Panc1 (cell line): ENCODE results near the gene BPIFA1. TPM values are rescaled to one million over a fixed set of nuclear protein-coding genes. Genes with fewer than 3 reads are reported as not detected.
A peak's percentile ranks its signal among the peaks of the same experiment; 100 is the strongest.

ENCODE experiments used
- ATAC-seq: fragments of 200-7000 bp; cut with Tn5 transposase; 2 replicates; pipeline ENCODE4 v1.9.1; 2020; ENCODE audit warnings: mild to moderate bottlenecking, moderate library complexity
- BruUV-seq: library from RNA; stranded (reverse); fragments of 400-500 nt; replicated peaks from 2 replicates; lab custom pipeline; 2021; lab: Mats Ljungman, UMichigan
- CTCF ChIA-PET: fragments of 300-600 bp; sonication (Branson Sonifier 250); formaldehyde crosslinking; loops from one replicate; lab custom pipeline; 2022; ENCODE audit warnings: antibody characterized with exemption; lab: Charles Lee
- POLR2A ChIA-PET: fragments of 300-600 bp; sonication (Branson Sonifier 250); formaldehyde crosslinking; loops from one replicate; lab custom pipeline; 2022; ENCODE audit warnings: antibody characterized with exemption; lab: Charles Lee
- DNase-seq: peaks from one replicate; pipeline ENCODE4 v3.0.0-alpha.2; 2010; ENCODE audit warnings: low read depth, low spot score
- H3K27ac ChIP-seq: 2 replicates; pipeline ENCODE4 v1.5.1; 2011; ENCODE audit warnings: mild to moderate bottlenecking, low read length, inconsistent platforms
- H3K27me3 ChIP-seq: fragments of 200-500 bp; sonication (Bioruptor generic); 2 replicates; pipeline ENCODE4 v1.6.0; 2014; ENCODE audit warnings: low read length, inconsistent platforms; ENCODE audit not compliant: control insufficient read depth, insufficient read depth
- H3K36me3 ChIP-seq: fragments of 200-500 bp; sonication (Bioruptor generic); 2 replicates; pipeline ENCODE4 v1.5.1; 2014; ENCODE audit warnings: inconsistent platforms, mild to moderate bottlenecking, low read length, moderate library complexity; ENCODE audit not compliant: control insufficient read depth, insufficient read depth
- H3K4me1 ChIP-seq: 2 replicates; pipeline ENCODE4 v1.5.1; 2011; ENCODE audit warnings: inconsistent platforms, mild to moderate bottlenecking, low read length, moderate library complexity; ENCODE audit not compliant: control insufficient read depth, insufficient read depth
- H3K4me3 ChIP-seq, 2 experiments: 2 replicates each; pipeline ENCODE4 v1.5.1; 2011 to 2012; ENCODE audit warnings: low read depth in 2 of 2, low read length in 2 of 2, mild to moderate bottlenecking in 2 of 2, inconsistent platforms in 1 of 2, moderate library complexity in 1 of 2
- H3K9me3 ChIP-seq: fragments of 200-500 bp; sonication (Bioruptor generic); 2 replicates; pipeline ENCODE4 v1.5.1; 2014; ENCODE audit warnings: low read depth, mild to moderate bottlenecking, inconsistent platforms, low read length, moderate library complexity; ENCODE audit not compliant: control insufficient read depth, insufficient read depth
- CTCF ChIP-seq: fragments of 450-650 bp; IDR thresholded peaks from 2 replicates; pipeline ENCODE4 v1.5.1; 2017; ENCODE audit warnings: mild to moderate bottlenecking
- POLR2AphosphoS5 ChIP-seq: IDR thresholded peaks from 2 replicates; pipeline ENCODE4 v1.6.1; 2012; ENCODE audit warnings: mild to moderate bottlenecking, low read depth, low read length, moderate library complexity
- REST ChIP-seq, 2 experiments: IDR thresholded peaks; 2 replicates each; pipeline ENCODE4 v1.6.1; 2011 to 2012; ENCODE audit warnings: low read depth in 2 of 2, control low read depth in 1 of 2, low read length in 1 of 2, mild to moderate bottlenecking in 1 of 2, moderate library complexity in 1 of 2; ENCODE audit not compliant: insufficient read depth in 1 of 2
- SIN3A ChIP-seq: IDR thresholded peaks from 2 replicates; pipeline ENCODE4 v1.6.1; 2012; ENCODE audit warnings: low read depth, mild to moderate bottlenecking, low read length, moderate library complexity, borderline replicate concordance; ENCODE audit not compliant: insufficient read depth
- TCF7L2 ChIP-seq: IDR thresholded peaks from 2 replicates; pipeline ENCODE4 v1.6.1; 2011; ENCODE audit warnings: mild to moderate bottlenecking, low read depth, low read length, inconsistent platforms
- in situ Hi-C: cut with HindIII; loops from 2 replicates; pipeline ENCODE4 v1.10.0; 2016; ENCODE audit warnings: low sequenced_read_pairs, low pct_unique_long_range_greater_than_20kb
- intact Hi-C: fragments of 100-400 bp; cut with micrococcal nuclease; formaldehyde crosslinking; loops from one replicate; pipeline ENCODE4 v1.10.0; 2022; ENCODE audit not compliant: unreplicated experiment
- total RNA-seq: library from RNA; stranded (reverse); gene quantifications from one replicate; pipeline ENCODE4 v1.2.1, GENCODE V29; 2021; ENCODE audit not compliant: unreplicated experiment

Gene BPIFA1
- total RNA-seq, 1 experiment from 2014 or later: not detected

GRCh38 chr20:33210371-33210770 lies 25.4 kb upstream of the BPIFA1 start:
- no TSS peak for BruUV-seq
- no peak for DNase-seq
- no peak overlapping the region for H3K4me3 ChIP-seq
- H3K27me3 ChIP-seq: peaks cover 21% of the 10 kb centered on the region
- in situ Hi-C loops: no loop called here
- no peaks in the 10 kb centered on the region for H3K4me1 ChIP-seq
- TF ChIP-seq SIN3A: no peak
- no peak for TF ChIP-seq TCF7L2
- no peak for TF ChIP-seq REST (IDR thresholded peaks at IDR 0.05; ENCODE audit: insufficient read depth in 1 of 2, low read depth in 2 of 2, low read length in 1 of 2)
- TF ChIP-seq POLR2AphosphoS5: no peak
- no peak for TF ChIP-seq CTCF
- ChIA-PET CTCF (interaction anchor here (0.6 kb wide), 1 partner anchor 228 kb away, joined by 3 read pairs; no protein-coding TSS in a partner anchor), POLR2A (no interaction called here)
- H3K27ac ChIP-seq: no peak overlapping the region
- ATAC-seq: no peak
- no peaks in the 10 kb centered on the region for H3K9me3 ChIP-seq
- intact Hi-C loops: no loop called here
- H3K36me3 ChIP-seq: no peaks in the 10 kb centered on the region

DNA sequence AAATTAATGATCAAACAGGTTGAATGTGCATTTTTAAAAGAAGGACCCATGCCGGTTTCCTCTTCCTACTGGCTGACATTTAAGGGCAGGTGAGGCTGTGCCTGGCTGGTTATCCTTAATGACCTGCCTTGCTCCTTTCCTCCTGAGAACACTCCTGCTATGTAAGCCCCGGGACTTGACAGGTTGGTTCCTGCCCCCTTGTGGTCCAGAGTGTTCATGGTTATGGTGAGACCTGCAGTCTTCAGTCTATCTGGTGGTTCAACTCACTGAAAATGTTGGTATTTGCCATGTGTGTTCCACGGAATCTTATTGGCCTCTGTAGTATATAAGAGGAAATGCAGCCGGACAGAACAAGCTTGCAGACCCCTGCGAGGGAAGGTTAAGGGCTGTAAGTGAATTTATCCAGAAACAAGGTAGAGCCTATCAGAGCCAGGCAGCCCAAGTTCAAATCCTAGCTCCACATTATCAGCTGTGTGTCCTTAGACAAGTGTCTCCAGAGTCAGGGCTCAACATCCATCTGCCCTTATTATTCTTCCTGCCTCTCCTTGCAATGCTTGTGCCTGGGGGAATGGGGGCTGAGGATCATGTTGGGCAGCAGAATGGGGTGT lies 23.9 kb upstream of the BPIFA1 start:
- no peaks in the 10 kb centered on the region for H3K36me3 ChIP-seq
- DNase-seq: peak; percentile 27
- ATAC-seq: peak; percentile 96
- peaks cover 12% of the 10 kb centered on the region for H3K27me3 ChIP-seq
- intact Hi-C loops: loop anchor here (1.0 kb wide), 1 partner anchor 116 kb away; no protein-coding TSS in a partner anchor
- POLR2A ChIA-PET: no interaction called here
- in situ Hi-C loops: no loop called here
- CTCF ChIA-PET: interaction anchor here (0.6 to 1.0 kb wide), 2 partner anchors 96 to 116 kb away, joined by 4 read pairs; no protein-coding TSS in a partner anchor
- no peak overlapping the region for H3K27ac ChIP-seq
- no peak for TF ChIP-seq TCF7L2
- TF ChIP-seq REST (IDR thresholded peaks at IDR 0.05; ENCODE audit: insufficient read depth in 1 of 2, low read depth in 2 of 2, low read length in 1 of 2): peak; percentile 32 to 61; a peak in 2 of 4 replicates
- TF ChIP-seq CTCF: peak; percentile 79
- no peak overlapping the region for H3K4me3 ChIP-seq
- H3K9me3 ChIP-seq: no peaks in the 10 kb centered on the region
- H3K4me1 ChIP-seq: no peaks in the 10 kb centered on the region
- BruUV-seq: no TSS peak
